ENCODE measurements around the gene CENPO.

The CENPO gene

DNA sequence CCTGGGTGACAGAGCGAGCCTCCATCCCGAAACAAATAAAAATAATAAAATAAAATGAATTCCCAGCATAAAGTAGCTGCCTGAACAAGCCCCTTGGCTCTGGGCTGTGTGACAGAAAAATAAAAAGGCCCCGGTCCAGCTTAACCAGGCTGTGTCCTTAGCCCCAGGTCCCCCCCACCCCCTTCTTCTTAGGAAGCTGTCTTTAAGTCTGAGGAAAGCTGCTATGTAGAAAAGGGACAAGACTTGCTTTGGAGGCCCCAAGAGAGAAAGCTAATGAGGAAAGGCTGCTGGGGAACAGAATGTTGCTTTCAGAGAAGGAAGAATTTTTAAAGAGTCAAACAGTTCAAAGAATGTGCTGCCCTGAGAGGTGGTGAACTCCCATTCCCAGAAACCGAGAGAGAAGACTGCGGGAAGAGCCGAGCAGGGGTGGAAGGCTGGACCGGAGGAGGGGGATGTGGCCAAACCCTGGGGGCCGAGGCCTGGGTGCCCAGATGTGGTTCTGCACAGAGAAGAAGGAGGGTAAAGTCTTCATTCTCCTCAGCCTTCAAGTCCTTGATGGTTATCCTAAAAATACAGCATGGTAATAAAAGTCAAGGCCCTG, 61.9 kb downstream of the CENPO start:
- Histone ChIP-seq H3K27me3 (ENCODE audit: insufficient read depth, low read length) (no peaks in the 10 kb centered on the region), H3K9me3 (ENCODE audit: low read length) (no peaks in the 10 kb centered on the region)

DNA sequence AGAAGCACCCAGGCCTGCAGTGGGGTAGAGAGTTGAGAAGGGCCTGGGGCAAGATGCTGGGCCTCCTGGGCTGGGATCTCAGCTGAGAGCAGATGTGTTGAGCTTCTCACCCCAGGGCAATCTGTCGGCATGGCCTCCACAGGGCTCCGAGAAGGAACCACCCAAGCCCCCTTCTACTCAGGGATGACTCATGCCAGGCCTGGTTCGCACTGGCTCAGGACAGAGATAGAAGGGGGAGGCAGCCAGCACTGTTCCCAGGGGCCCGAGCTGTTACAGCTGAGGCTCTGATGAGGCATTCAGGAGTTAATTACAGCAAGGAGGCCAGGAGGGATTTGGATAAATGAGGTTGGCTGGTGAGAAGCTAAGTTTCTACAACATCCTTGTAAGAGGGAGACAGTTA, 62.5 kb downstream of the CENPO start:
- H2AFZ ChIP-seq (ENCODE audit: low read depth, low read length) = no peak overlapping the region
- H3K36me3 ChIP-seq (ENCODE audit: insufficient read depth, low read length) = no peaks in the 10 kb centered on the region
- H3K27me3 ChIP-seq (ENCODE audit: insufficient read depth, low read length) = no peaks in the 10 kb centered on the region
- no peaks in the 10 kb centered on the region for H3K9me3 ChIP-seq (ENCODE audit: low read length)
- H3K4me3 ChIP-seq (ENCODE audit: low read length) = no peak overlapping the region
- peaks cover 8% of the 10 kb centered on the region for H3K4me1 ChIP-seq (ENCODE audit: insufficient read depth, low read length)

More for the DNA sequence above, 61.9 kb downstream of the CENPO start:
- Histone ChIP-seq H3K4me3 (ENCODE audit: low read length) (no peak overlapping the region), H3K36me3 (ENCODE audit: insufficient read depth, low read length) (no peaks in the 10 kb centered on the region), H3K4me1 (ENCODE audit: insufficient read depth, low read length) (peaks cover 8% of the 10 kb centered on the region), H2AFZ (ENCODE audit: low read depth, low read length) (no peak overlapping the region)

DNA sequence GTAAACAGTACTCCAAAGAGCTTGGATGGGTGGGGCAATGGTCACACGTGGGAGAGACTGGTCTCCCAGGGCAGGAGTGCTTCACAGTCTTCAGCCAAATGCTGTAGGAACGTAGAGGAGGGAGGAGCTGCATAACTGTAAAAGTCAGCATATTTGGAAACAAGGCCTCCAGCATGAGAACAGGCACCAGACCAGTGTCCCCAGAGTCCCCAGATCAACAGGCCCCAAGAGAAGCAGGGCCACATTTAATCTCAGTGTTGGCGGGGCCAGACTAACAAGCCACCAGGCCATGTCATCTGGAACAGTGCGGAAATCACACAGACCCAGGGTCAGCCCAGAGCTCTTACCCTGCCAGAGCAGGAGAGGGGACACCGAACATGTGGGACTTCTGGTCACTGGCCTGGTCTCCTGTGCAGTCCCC, 63.6 kb downstream of the CENPO start:
- H2AFZ ChIP-seq (ENCODE audit: low read depth, low read length) = no peak overlapping the region
- no peaks in the 10 kb centered on the region for H3K36me3 ChIP-seq (ENCODE audit: insufficient read depth, low read length)
- H3K27me3 ChIP-seq (ENCODE audit: insufficient read depth, low read length) = no peaks in the 10 kb centered on the region
- peaks cover 8% of the 10 kb centered on the region for H3K4me1 ChIP-seq (ENCODE audit: insufficient read depth, low read length)
- no peak overlapping the region for H3K4me3 ChIP-seq (ENCODE audit: low read length)
- no peaks in the 10 kb centered on the region for H3K9me3 ChIP-seq (ENCODE audit: low read length)

DNA sequence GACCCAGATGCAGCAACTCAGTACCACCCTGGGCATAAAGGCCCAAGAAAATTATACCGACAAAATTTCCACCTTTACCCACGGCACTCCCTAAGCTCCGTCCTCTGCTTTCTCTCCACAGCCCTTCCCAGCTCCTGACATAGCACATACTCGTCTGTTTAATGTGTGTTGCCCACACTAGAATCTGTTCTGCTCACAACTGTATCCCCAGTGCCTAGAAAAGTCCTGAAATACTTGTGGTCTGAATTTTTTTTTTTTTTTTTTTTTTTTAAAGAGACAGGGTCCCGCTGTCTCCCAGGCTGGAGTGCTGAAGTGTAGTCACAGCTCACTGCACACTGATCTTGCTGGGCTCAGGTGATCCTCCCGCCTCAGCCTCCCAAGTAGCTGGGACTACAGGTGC, 64.5 kb downstream of the CENPO start:
- Histone ChIP-seq H3K4me3 (ENCODE audit: low read length) (no peak overlapping the region), H2AFZ (ENCODE audit: low read depth, low read length) (no peak overlapping the region), H3K9me3 (ENCODE audit: low read length) (no peaks in the 10 kb centered on the region), H3K4me1 (ENCODE audit: insufficient read depth, low read length) (peaks cover 8% of the 10 kb centered on the region), H3K36me3 (ENCODE audit: insufficient read depth, low read length) (no peaks in the 10 kb centered on the region), H3K27me3 (ENCODE audit: insufficient read depth, low read length) (no peaks in the 10 kb centered on the region)

DNA sequence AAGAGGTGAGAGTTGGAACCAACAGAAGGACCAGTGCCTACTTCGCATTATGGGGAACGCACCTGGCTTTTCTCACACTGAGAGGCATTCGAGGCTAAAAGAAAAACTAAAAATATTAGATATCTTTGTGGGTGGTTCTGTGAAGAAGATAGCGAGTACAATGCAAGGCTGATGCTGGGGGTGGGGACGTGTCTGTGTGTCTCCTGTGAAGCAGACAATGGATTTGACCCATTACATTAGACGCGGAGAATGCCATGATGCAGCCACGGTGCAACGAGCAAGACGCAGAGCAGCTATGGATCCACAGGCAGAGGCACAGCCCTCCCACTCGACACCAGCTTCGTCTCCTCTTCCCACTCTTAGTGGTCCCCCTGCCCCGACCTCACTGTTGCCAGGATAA, 65.8 kb downstream of the CENPO start:
- Histone ChIP-seq H3K4me1 (ENCODE audit: insufficient read depth, low read length) (peaks cover 8% of the 10 kb centered on the region), H3K9me3 (ENCODE audit: low read length) (no peaks in the 10 kb centered on the region), H3K4me3 (ENCODE audit: low read length) (no peak overlapping the region), H3K27me3 (ENCODE audit: insufficient read depth, low read length) (no peaks in the 10 kb centered on the region), H3K36me3 (ENCODE audit: insufficient read depth, low read length) (no peaks in the 10 kb centered on the region), H2AFZ (ENCODE audit: low read depth, low read length) (no peak overlapping the region)

DNA sequence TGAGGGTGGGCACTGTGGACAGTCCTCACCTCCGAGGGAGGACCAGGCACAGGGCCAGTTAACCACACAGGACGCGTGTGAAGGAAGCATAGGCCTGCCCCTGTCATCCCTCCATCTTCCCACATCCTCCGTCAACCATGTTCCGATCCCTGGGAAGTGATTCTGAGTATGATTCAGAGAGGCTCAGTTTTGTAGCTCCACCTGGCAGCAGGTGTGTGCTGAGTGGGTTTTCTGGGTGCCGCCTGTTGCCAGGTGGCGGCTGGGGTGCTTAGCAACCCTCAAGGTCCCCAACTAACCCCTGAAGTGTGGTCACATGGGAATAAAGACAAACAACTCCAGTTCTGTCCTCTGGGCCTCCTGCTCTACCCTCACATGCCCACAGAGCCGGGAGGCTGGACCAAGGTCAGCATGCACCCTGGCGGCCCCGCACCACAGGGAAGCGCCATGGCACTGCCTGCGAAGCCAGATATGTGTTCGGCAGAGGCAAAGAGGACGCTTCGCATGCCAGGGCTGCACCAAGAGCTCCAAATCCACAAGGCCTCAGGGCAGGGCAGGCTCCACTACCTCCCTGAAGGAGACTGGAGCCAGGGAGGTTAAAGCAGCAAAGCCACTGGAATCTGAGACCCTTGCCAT, 66.9 kb downstream of the CENPO start:
- Histone ChIP-seq H3K9me3 (ENCODE audit: low read length) (no peaks in the 10 kb centered on the region), H3K27me3 (ENCODE audit: insufficient read depth, low read length) (no peaks in the 10 kb centered on the region), H3K4me1 (ENCODE audit: insufficient read depth, low read length) (peaks cover 8% of the 10 kb centered on the region), H3K36me3 (ENCODE audit: insufficient read depth, low read length) (no peaks in the 10 kb centered on the region), H2AFZ (ENCODE audit: low read depth, low read length) (no peak overlapping the region), H3K4me3 (ENCODE audit: low read length) (no peak overlapping the region)

DNA sequence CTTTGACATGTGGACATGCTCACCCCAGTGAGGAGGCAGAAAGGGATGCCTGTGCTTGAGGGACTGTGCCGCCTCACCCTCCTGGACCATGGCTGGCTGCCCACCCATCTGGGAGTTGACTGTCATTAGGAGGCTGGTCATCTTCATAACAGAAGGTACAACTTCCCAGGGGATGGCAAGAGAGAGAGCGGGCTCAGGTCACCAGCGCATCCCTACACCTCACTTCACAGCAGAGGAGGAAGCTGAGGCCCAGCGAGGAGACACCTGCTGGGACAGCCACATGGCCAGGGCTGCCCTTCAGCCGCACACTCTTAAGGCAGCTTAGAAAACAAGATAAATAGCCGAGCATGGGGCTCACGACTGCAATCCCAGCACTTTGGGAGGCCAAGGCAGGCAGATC, 67.4 kb downstream of the CENPO start:
- peaks cover 5% of the 10 kb centered on the region for H3K4me1 ChIP-seq (ENCODE audit: insufficient read depth, low read length)
- no peaks in the 10 kb centered on the region for H3K36me3 ChIP-seq (ENCODE audit: insufficient read depth, low read length)
- no peaks in the 10 kb centered on the region for H3K9me3 ChIP-seq (ENCODE audit: low read length)
- no peak overlapping the region for H2AFZ ChIP-seq (ENCODE audit: low read depth, low read length)
- H3K27me3 ChIP-seq (ENCODE audit: insufficient read depth, low read length) = no peaks in the 10 kb centered on the region
- H3K4me3 ChIP-seq (ENCODE audit: low read length) = no peak overlapping the region

DNA sequence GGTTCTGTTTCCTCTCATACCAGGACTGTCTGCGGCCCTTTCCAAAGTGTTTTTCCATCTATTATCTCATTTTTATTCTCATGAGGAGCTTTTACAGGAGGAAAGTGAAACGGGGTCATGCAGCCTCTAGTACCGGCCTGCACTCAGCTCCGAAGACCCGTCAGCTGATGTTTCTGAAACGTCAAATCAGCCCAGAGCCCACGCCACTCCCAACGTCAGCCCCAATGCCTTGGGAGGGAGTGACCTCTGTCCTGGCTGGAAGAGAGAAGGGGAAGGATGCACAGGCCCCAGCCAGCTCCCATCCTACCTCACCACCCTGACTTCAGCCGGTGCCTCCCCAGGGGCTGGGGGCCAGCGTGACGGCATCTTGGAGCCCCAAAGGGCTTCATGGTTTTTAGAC, 68.3 kb downstream of the CENPO start:
- H2AFZ ChIP-seq (ENCODE audit: low read depth, low read length) = no peak overlapping the region
- no peaks in the 10 kb centered on the region for H3K4me1 ChIP-seq (ENCODE audit: insufficient read depth, low read length)
- no peak overlapping the region for H3K4me3 ChIP-seq (ENCODE audit: low read length)
- no peaks in the 10 kb centered on the region for H3K36me3 ChIP-seq (ENCODE audit: insufficient read depth, low read length)
- no peaks in the 10 kb centered on the region for H3K27me3 ChIP-seq (ENCODE audit: insufficient read depth, low read length)
- H3K9me3 ChIP-seq (ENCODE audit: low read length) = no peaks in the 10 kb centered on the region

DNA sequence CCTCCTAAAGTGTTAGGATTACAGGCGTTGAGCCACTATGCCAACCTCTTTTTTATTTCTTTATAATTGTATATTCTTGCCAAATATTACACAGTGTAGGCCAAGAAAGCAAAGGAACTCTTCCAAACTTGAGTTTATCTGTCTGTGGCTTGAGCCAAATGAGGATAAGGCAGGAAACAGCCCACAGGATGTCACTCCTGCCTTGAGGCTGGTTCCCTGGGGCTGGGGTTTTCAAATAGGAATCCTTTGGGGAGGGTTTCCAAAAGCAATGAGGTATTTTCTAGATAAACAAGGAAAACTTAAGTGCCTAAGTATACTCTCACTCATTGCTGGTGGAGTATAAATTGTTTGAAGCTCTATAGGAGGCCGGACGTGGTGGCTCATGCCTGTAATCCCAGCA, 70.4 kb downstream of the CENPO start:
- no peaks in the 10 kb centered on the region for H3K9me3 ChIP-seq (ENCODE audit: low read length)
- H3K27me3 ChIP-seq (ENCODE audit: insufficient read depth, low read length) = no peaks in the 10 kb centered on the region
- no peaks in the 10 kb centered on the region for H3K36me3 ChIP-seq (ENCODE audit: insufficient read depth, low read length)
- H2AFZ ChIP-seq (ENCODE audit: low read depth, low read length) = no peak overlapping the region
- no peak overlapping the region for H3K4me3 ChIP-seq (ENCODE audit: low read length)
- no peaks in the 10 kb centered on the region for H3K4me1 ChIP-seq (ENCODE audit: insufficient read depth, low read length)

DNA sequence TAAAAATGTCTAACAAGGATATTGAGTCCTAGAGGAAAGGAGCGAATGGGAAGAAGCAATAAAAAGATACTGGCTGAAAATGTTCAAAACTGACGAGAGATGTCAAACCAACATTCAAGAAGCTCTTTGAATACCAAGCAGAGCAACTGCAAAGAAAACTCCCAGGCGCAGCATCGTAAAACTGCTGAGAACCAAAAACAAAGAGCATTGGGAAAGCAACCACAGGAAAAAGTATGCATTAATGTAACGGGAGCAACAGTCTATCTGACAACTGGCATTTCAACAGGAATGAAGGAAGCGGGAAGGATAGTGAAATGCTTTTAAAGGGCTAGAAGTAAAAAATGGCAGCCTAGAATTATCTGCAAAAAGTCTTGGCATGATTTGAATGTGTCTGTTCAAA, 73.7 kb downstream of the CENPO start:
- H2AFZ ChIP-seq (ENCODE audit: low read depth, low read length) = no peak overlapping the region
- H3K4me3 ChIP-seq (ENCODE audit: low read length) = no peak overlapping the region
- H3K9me3 ChIP-seq (ENCODE audit: low read length) = no peaks in the 10 kb centered on the region
- H3K27me3 ChIP-seq (ENCODE audit: insufficient read depth, low read length) = no peaks in the 10 kb centered on the region
- H3K4me1 ChIP-seq (ENCODE audit: insufficient read depth, low read length) = peaks cover 9% of the 10 kb centered on the region
- peaks cover 6% of the 10 kb centered on the region for H3K36me3 ChIP-seq (ENCODE audit: insufficient read depth, low read length)

DNA sequence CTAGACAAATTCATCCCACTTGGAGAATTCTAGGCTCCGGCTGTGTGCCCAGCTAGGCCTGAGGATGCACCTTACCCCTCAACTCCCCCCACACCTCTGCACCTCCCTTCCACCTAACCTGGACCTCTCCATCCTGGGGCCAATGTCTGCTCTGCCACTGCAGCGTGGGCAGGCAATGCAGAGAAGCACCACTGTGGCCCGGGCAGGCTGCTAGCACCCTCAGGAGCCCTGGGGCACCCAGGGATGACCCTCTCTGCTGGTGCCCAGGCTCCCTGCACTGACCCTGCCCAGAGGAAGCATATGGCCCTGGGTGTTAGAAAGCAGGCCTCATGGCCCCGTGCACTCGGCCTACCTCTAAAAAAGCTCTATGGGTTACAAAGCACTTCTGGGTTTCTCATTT, 77.2 kb downstream of the CENPO start:
- no peak overlapping the region for H3K4me3 ChIP-seq (ENCODE audit: low read length)
- H3K4me1 ChIP-seq (ENCODE audit: insufficient read depth, low read length) = peaks cover 9% of the 10 kb centered on the region
- H3K9me3 ChIP-seq (ENCODE audit: low read length) = no peaks in the 10 kb centered on the region
- no peaks in the 10 kb centered on the region for H3K27me3 ChIP-seq (ENCODE audit: insufficient read depth, low read length)
- no peak overlapping the region for H2AFZ ChIP-seq (ENCODE audit: low read depth, low read length)
- H3K36me3 ChIP-seq (ENCODE audit: insufficient read depth, low read length) = peaks cover 7% of the 10 kb centered on the region

DNA sequence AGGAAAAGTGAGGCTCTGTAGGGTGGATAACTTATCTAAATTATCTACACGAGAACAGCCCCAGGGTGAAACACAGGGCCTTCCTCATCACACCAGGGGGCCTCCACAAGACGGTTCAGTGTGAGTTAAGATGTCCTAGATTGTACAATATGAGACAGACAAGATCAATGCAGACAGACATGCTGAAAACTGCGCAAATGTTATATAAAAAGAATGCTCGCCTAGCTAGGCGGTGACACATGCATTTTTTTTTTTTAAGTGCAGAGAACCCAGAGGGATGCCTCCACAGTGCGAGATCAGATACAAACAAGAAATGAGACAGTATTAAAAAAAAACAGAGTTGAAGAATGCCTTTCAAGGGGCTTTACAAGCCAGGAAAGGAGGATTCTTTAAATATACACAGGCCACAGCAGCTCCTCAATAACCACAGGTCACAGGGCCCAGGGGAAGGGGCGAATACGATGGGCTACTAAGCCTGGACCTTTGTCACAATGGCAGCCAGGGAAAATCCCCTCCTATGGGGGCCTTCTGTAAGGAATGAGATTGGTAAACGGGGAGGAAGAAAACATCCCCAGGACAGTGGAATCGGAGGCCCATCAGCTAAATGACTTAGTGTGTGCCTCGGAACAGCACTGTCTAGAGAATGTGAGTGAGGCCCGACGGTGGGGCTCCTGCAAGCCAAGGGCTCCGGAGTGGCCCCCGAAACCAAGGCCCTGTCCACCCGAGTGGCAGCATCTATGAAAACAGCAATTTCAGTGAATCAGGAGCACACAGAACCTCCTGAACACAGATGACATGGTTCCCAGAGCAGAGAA, 77.9 kb downstream of the CENPO start:
- no peak overlapping the region for H3K4me3 ChIP-seq (ENCODE audit: low read length)
- H2AFZ ChIP-seq (ENCODE audit: low read depth, low read length) = no peak overlapping the region
- no peaks in the 10 kb centered on the region for H3K9me3 ChIP-seq (ENCODE audit: low read length)
- H3K4me1 ChIP-seq (ENCODE audit: insufficient read depth, low read length) = peaks cover 9% of the 10 kb centered on the region
- no peaks in the 10 kb centered on the region for H3K27me3 ChIP-seq (ENCODE audit: insufficient read depth, low read length)
- peaks cover 7% of the 10 kb centered on the region for H3K36me3 ChIP-seq (ENCODE audit: insufficient read depth, low read length)

DNA sequence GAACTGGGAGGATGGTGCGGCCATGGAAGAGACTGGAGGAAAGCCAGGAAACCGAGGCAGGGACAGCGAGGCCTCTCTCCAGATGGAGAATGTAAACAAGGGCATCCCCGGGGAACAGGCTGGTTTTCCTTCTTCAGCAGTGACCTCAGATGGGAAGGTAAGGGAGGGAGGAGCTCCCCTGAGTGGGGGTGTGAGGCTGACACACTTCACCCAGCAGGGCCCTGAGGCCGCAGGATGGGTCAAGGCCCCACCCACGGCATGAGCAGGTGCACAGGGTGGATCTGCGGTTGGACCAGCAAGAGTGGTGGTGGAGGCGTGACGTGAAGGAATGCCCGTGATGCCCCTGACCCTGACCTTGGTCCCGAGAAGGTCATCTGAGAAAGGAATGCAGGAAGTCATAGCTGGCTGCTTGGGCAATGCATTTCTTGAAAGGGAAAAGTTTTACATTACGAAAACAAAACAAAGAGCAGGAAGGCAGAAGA, 78.7 kb downstream of the CENPO start:
- no peaks in the 10 kb centered on the region for H3K27me3 ChIP-seq (ENCODE audit: insufficient read depth, low read length)
- peaks cover 9% of the 10 kb centered on the region for H3K4me1 ChIP-seq (ENCODE audit: insufficient read depth, low read length)
- peaks cover 7% of the 10 kb centered on the region for H3K36me3 ChIP-seq (ENCODE audit: insufficient read depth, low read length)
- H3K4me3 ChIP-seq (ENCODE audit: low read length) = no peak overlapping the region
- no peaks in the 10 kb centered on the region for H3K9me3 ChIP-seq (ENCODE audit: low read length)
- H2AFZ ChIP-seq (ENCODE audit: low read depth, low read length) = no peak overlapping the region

Measured in neuron (in vitro differentiated cells).